ENCODE data around the gene STK33.

Gene STK33

DNA sequence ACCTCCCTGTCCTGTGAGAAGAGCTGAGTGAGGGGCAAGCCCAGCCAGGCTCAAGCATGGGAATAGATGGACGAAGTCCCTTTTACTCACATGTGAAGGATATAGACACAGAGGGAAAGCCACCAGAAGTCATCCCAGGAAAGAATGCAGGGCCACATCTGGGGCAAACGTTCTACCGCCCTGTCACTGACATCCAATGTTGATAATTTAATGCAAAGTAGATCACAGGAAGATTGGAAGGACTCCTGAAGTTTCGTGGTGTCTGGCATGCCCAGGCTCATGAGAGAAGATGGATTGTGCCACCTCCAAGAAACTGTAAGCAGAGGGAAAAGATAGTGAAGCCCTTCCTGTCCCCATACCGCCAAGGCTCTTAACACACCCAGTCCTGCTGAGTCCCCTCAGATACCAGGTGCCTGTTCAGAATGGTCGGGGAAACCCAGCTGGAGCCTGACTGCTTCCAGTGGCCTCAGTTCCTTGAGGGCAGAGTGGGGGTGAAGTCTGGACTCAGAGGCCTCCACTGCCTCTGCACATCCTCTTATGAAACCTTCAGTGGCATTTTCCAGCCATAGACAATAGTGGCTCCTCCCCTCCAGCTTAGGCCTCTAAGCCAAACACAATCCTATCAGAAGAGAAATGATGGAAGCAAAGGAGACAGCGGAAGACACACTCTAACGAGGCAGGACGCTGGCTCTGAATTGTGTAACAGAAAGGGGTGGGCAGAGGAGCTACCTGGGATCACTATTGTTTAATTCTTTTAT lies 7.5 kb upstream of the STK33 start:
- DNase-seq = no peak

DNA sequence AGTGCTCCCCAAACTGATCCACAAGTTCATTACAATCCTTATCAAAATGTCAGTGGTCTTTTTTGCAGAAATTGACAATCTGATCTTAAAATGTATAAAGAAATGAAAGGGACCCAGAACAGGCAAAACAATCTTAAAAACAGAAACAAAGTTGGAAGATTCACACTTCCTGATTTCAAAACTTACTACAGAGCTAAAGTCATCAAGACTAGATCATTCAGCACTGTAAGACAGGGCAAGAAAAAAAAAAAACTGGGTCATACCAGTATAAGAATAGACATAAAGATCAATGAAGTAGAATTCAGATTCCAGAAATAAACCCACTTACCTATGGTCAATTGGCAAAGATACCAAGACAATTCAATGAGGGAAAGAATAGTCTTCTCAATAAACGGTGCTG lies 4.5 kb upstream of the STK33 start:
- no peak for DNase-seq

DNA sequence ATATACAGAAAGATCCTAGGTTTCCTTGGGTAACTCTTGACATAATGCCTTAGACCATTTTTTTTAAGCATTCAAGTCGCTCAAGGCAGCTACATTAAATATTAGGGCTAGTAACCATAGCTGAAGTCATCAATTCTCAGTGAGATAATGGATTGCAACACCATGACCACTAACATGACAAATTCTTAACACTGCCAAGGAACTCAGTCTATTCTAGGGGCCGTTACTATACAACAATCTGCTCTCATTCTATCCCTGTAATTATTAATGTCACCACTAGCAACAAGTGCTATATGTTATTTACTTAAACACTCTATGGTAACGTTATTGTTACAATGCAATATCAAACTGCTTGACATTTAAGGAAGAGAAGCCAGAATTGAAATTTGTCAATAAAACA lies 3.2 kb upstream of the STK33 start:
- DNase-seq = no peak

DNA sequence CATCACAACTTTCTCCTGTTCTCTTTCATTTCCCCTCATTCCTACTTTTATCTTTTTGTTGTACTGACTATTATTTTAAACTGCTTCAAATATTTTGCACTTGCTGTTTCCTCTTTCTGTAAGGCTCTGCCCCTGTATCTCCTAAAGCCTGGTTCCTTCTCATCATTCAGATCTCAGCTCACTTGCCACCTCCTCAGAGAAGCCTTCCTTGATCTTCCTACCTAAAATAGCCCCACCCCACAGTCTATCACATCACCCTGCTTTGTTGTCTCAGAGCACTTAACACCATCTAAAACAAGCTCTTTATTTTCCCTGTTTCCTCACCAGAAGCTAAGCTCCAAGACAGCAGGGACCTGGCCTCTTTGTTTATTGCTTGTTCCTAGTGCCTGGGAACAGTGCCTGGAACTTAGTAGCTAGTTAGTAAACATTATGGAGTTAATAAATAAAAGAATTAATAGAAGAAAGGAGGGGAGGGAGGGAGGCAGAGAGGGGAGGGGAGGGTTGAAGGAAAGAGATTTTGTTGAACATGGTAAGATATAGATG lies 2.5 kb upstream of the STK33 start:
- DNase-seq = no peak

DNA sequence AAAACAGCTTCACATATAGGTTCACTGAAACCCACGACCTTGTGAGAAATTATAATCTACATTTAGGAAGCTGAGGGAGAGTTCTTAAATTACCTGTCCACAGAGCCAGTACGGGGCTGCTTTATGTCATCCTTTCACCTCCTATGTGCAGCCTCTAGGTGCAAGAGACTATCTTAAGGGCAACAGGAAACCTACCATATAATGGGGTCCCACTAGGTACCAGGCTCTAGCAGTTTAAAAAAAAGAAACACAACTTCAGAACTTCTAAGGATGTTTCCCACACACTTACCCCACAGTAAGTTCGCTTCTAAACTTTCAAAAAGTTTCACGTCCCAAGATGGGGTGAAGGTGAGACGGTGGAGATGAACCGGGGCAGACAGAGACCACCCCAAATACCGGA lies 573 bp downstream of the STK33 start:
- no peak for DNase-seq

DNA sequence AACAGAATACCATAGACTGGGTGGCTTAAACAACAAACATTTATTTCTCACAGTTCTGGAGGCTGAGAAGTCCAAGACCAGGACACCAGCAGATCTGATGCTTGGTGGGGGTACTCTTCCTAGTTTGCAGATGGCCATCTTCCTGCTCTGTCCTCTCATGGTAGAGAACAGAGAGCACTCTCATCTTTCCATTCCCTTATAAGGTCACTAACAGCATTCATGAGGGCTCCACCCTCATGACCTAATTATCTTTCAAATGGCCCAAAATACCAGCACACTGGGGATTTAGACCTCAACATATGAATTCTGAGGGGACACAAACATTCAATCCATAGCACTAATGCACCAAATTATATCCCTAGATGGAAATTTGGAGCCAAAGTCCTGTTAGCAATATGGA lies 6.1 kb downstream of the STK33 start:
- DNase-seq = no peak

DNA sequence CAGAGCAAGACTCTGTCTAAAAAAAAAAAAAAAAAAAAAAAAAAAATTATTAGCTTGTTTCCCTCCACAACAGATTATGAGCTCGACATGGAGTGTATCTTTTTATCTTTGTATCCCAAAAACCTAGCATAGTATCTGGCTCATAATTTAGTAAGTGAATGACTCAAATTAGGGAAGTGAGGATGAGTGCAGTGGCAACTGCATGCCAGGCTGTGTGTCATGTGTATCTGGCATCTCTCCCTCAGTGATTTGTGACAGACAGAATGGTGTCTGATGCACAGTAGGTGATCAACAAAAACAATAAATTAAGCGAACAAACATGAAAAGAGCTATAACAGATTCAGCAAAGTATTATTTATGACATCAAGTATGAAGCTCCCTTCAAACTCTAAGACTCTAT lies 7.2 kb downstream of the STK33 start:
- DNase-seq = no peak

DNA sequence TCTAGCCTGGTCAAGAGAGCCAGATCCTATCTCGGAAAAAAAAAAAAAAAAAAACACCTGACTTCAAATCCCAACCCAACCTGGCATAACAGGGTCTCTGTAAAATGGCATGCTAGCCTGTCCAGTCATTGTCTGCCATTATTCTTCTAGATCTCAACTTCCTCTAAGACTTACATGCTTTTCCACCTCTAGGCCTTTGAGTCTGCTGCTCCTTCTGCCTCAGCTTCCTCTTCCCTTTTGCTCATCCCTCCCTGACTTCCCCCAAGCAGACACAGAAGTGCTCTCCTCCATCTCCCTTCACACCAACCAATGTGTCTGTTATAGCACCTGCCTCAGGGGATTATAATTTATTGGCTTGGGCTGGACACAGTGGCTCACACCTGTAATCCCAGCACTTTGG lies 7.8 kb downstream of the STK33 start:
- DNase-seq = no peak

DNA sequence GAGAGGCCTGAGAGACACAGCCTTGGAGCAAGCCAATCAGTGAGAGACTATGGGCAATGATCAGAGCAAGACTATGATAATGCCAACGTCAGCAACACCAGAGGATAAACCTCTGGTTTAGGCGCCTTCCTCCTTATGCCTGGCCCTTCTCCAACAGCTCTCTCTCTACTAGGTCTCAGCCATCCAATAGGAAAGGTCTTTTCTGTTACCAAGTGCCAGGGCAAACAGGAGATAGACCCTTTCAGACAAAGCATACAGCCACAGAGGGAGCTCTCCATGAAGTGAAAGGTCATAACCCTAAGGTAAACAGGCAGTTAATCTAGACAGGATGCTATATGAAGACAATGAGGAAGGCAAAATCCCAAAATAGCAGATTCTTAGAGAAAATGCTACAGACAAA lies 9.5 kb downstream of the STK33 start:
- DNase-seq = no peak

DNA sequence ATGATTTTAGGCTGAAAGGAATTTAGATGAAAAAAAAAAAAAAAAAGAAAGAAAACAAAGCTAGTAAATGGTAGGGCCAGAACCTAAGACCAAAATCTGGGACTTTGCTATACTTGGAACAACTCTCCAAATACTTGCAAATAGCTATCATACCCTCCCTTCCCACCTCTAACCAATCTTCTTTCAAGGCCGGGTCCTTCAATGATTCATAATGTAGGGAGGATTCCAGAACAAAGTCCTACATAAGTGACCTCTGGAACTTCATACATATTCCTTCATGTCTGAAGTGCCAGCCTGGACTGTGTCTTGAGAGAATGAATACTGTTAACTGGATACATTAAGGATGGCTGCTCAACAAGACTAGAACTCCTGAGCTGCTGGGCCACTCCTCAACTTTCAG lies 9.9 kb downstream of the STK33 start:
- DNase-seq = no peak

DNA sequence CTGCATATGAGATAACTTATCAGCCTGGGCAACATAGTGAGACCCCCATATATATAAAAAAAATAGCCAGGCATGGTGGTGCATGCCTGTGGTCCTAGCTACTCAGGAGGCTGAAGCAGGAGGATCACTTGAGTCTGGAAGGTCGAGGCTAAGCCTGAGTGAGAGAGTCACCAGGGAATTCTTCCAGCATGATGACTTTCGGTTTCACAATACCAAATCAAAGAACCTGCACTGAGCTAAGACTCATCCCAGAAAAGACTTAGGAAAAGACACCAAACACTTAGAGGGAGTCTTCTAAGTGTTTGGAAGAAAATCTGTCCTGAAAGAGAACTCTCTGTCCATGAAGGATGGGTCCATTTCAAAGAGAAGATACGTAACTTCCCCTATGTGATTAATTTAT lies 12.7 kb downstream of the STK33 start:
- DNase-seq = no peak

DNA sequence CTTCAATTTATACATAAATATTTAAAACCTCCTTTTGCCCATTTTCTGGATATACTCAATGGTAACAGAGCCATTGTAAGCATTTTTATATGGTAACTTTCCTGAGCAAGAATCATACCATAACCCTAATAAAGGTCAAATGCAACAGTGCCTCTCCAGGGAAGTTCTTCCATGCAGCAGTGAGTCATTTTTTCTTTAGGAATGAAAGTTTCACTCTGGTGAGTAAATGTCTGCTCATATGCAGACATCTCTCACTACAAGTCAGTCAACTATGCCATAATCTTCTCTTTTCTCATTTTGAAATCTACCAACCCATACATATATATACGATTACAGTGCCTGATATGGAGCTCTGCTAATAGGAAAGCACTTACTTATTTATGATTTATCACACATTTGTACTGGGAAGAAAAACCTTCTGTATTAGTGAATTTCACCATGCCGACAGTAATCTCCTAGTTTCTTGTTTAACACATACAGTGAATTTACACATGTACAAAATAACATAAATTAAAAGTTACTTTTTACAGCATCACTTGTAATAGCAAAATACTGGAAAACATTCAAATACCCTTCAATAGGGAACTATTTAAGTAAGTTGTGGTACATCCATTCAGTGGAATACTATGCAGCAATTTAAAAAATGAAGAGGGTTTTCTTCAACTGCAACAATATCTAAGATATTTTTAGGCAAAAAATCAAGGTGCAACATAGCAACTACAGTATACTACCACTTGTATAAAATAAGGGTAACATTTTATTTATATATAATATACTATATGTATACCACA lies 16.0 kb downstream of the STK33 start:
- no peak for DNase-seq

DNA sequence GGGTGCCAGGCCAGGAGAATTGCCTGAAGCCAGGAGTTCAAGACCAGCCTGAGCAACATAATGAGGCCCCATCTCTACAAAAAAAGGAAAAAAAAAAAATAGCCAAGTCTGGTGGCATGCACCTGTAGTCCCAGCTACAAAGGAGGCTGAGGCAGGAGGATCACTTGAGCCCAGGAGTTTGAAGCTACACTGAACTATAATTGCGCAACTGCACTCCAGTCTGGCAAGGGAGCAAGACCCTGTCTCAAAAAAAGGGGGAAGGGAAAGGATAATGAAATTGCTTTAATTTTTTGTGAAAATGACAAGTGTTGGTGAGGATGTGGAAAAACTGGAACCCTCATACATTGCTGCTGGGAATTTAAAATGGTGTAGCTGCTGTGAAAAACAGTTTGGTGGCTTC lies 19.2 kb downstream of the STK33 start:
- no peak for DNase-seq

DNA sequence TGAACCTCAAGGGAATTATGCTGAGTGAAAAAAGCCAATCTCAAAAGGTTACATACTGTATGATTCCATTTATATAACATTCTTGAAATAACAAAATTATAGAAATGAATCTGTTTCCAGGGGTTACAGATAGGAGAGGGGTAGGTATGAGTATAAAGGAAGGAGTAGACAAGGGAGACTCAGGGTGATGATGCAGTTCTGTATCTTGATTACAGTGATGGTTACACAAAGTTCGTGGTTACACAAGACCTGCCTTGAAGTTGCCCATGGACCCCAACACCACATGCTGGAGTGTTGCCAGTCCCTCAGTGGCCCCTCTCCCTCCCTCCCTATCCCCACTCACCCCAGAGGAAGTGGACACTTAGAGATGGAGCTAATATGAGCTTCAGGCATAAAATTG lies 20.3 kb downstream of the STK33 start:
- no peak for DNase-seq

DNA sequence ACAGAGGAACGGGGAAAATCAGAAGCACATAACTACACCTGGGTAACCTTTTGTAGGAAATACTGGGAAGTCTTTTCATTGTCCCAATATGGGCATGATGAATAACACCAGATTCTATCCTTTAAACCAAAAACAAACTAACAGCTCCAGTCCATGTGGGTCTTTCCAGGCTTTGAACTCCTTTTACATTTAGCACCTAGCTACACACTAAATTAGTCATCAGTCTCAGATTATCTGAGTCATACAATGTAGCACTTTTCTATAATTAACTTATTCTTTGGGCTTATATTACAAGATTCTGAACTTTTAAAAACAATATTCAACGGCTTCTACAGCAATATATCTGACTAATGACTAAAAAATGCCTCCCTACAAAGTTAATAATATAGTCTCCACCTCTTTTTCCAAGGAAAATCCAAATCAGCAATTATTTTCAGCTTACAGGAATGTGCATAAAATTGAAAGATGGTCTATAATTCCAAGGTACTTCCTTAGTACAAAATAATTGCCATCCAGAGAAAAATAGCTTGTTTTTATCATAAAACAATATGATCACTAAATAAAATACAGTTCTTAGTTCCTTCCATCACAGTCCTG lies 26.3 kb downstream of the STK33 start:
- DNase-seq = no peak

DNA sequence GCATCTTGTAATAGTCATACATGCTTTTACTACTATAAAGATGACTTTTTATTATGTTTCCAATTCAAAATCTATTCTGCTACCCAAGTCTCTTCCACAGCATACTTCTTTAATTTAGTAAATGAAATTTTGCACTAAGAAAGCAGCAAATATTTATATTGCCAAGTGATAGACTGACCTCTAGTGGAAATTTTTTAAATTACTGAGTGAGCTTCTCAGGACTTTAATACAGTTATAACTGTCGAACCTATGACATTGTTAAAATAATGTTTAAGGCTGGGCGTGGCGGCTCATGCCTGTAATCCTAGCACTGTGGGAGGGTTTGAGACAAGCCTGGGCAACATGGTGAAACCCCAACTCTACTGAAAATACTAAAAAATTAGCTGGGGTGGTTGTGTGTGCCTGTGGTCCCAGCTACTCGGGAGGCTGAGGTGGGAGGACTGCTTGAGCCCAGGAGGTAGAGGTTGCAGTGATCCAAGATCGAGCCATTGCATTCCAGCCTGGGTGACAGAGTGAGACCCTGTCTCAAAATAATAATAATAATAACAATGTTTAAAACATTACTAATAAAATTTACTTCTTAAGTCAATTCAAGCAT lies 27.3 kb downstream of the STK33 start:
- no peak for DNase-seq

DNA sequence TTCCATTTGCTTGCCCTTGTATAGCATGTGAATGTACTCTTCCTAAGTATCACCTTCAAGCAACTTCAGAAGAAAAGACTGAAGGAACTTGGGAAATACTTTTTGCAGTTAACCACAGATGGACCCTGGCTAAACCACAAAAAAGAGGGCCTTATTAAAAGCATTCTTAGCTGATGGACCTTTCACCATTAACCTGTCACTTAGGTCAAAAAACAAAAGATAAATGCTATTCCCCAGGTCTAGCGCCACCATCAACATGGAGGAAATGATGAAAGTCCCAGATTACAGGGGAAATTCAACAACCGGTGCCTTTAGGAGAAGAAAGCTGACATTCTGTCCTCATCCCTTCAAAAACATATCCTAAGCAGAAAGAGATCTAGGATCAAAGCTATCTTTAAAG lies 29.5 kb downstream of the STK33 start:
- no peak for DNase-seq

DNA sequence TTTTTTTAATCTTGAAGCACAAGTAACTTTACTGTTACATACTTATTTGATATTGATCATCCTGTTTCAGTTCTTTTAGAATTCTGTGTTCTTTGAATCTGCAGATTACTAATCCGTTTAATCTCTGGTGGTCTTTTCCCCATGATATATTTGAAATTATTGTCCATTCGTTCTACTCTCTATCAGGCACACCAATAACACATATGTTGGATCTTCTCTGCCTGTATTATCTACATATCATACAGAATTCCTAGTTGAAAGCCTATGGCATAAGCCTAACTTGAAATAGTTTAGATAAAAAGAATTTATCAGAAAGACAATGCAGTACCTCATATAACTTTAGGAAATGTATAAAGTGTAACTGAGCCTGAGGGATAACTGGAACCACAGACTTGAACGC lies 32.6 kb downstream of the STK33 start:
- no peak for DNase-seq

DNA sequence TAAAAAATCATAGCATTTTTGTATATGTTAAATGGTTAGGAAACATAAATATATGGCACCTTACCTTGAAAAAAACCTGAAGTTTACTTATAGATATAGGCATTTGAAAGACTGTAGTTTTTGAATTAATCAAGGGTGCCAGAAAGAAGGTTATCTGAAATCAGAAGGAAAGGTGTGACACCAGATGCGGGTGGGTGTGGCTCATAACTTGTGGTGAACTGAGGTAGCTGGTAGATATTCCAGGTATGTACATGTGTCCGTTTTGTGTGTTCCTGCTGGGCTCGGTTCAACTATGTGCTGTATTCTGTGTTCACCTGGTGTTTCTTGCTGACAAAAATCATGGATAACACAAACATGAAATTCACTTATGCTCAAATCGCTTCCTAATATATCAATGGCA lies 35.6 kb downstream of the STK33 start:
- DNase-seq = no peak

DNA sequence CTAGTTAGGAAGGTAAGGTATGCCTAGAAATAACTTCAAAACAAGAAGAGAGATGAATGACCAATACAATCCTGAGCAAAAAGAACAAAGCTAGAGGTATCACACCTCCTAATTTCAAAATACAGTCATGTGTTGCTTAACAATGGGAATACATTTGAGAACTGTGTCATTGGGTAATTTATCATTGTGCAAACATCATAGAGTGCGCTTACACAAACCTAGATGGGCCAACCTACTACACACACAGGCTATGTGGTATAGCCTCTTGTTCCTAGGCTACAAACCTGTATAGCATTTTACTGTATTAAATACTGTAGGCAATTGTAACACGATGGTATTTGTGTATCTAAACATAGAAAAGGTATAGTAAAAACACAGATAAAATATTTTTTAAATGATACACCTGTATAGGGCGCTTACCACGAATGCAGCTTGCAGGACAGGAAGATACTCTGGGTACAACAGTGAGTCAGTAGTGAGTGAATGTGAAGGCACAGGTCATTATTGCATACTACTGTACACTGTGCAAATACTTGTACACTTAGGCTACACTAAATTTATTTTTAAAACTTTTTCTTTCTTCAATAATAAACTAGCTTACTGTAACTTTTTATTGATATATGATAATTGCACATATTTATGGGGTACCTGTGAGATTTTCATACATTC lies 48.2 kb downstream of the STK33 start:
- DNase-seq = no peak

DNA sequence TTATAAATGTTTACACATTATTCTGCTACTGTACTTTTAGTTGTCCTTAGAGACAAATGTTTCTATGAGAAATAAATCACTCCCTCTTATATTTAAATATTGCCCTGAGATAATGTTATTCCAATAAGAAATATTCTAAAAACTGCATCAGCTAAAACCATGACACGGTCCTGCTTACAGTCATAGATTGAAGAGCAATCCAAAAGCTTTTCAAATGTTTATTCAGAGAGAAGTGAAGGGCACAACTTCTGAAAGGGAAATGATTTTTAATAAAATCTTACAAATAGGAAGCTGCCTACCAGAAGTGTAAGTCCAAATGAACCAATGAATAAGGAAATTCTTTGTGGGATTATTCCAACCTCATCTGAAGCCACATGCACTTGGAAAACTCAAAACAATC lies 49.2 kb downstream of the STK33 start:
- no peak for DNase-seq

DNA sequence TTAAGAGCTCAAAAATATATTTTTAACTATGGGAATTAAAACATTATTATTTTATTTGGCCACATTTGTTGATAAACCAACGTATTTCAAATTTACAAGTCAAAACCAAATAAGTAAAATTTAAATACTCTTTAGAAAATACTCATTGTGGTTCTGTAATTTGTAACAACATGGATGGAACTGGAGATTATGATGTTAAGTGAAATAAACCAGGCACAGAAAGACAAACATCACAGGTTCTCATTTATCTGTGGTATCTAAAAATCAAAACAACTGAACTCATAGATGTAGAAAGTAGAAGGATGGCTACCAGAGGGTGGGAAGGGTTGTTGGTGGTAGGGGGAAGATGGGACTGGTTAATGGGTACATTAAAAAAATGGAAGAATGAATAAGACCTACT lies 50.8 kb downstream of the STK33 start:
- no peak for DNase-seq

DNA sequence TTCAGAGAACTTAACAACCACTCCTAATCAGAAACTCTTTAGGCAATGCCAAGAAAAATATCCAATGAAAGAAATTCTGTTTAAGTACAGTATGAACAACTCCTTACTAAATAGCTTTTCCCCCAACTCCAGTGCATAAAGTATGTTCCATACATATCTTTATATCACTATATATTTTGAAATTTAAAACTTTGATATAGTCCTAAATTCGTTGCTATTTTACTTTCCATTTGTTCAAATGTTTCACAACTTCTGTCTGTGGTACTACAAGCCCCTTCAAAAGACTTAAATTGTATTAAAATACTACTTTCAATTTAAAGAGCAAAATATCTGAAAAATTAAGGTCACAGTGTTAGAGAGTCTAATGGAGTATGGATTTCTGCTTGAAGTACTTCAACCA lies 52.6 kb downstream of the STK33 start:
- DNase-seq = no peak
